NT2/D1 (cell line): ENCODE data around the gene MOV10L1.

Experiments
- SUZ12 ChIP-seq: IDR thresholded peaks from 2 replicates; pipeline ENCODE4 v1.6.1; 2011; ENCODE audit not compliant: insufficient read length, insufficient read depth; ENCODE audit errors: extremely low read depth
- YY1 ChIP-seq: IDR thresholded peaks from 2 replicates; pipeline ENCODE4 v1.6.1; 2011; ENCODE audit not compliant: insufficient read length, insufficient read depth
- ZNF274 ChIP-seq: IDR thresholded peaks from 2 replicates; pipeline ENCODE4 v1.6.1; 2011; ENCODE audit warnings: mild to moderate bottlenecking, low read depth, low read length

GRCh38 chr22:50102946-50103345 lies 13.1 kb downstream of the MOV10L1 start:
- TF ChIP-seq YY1 (no peak), ZNF274 (no peak), SUZ12 (no peak)
